ENCODE measurements around the gene LIN28B. TPM values are rescaled to one million over a fixed set of nuclear protein-coding genes. Genes with fewer than 3 reads are reported as not detected.

Gene LIN28B
- total RNA-seq, 2 donors from 2014 or later, result not detected

- Histone ChIP-seq H3K9me3 (no peaks in the 10 kb centered on the region), H3K4me1 (no peaks in the 10 kb centered on the region), H3K27ac (no peak overlapping the region), H3K27me3 (no peaks in the 10 kb centered on the region), H3K4me3 (no peak overlapping the region), H3K36me3 (no peaks in the 10 kb centered on the region)
- no peak for DNase-seq (ENCODE audit: low spot score)
- TF ChIP-seq CTCF (IDR thresholded peaks at IDR 0.05), result no peak
Observed at GRCh38 chr6:105028898-105029297, 72.0 kb downstream of the LIN28B start.

- no peaks in the 10 kb centered on the region for H3K27me3 ChIP-seq
- no peak overlapping the region for H3K27ac ChIP-seq
- H3K4me1 ChIP-seq, result no peaks in the 10 kb centered on the region
- no peak for TF ChIP-seq CTCF (IDR thresholded peaks at IDR 0.05)
- no peaks in the 10 kb centered on the region for H3K9me3 ChIP-seq
- no peaks in the 10 kb centered on the region for H3K36me3 ChIP-seq
- no peak for DNase-seq (ENCODE audit: low spot score)
- no peak overlapping the region for H3K4me3 ChIP-seq
Observed at GRCh38 chr6:105029581-105029980, 72.7 kb downstream of the LIN28B start.

DNA sequence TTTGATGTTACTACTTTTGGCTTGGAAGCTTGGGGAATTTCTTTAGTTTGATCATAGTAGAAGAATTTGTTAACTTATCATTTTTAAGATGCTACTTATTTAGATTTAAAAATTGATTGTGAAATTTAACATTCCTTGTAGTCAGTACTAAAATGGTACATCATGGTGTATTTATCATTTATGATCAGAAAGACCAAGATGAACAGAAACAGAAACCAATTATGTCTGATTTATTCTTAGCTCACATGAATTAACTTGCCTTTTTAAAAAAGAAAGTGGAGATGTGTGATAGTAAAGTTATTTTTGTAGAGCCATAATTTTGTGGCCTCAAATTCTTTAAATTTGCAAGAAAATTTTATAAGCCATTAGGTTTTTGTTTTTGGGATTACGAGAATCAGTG lies 77.6 kb downstream of the LIN28B start:
- Histone ChIP-seq H3K27me3 (no peaks in the 10 kb centered on the region), H3K9me3 (no peaks in the 10 kb centered on the region), H3K4me3 (no peak overlapping the region), H3K27ac (no peak overlapping the region), H3K36me3 (no peaks in the 10 kb centered on the region), H3K4me1 (no peaks in the 10 kb centered on the region)
- no peak for TF ChIP-seq CTCF (IDR thresholded peaks at IDR 0.05)
- DNase-seq (ENCODE audit: low spot score), result no peak

- H3K4me3 ChIP-seq, result no peak overlapping the region
- TF ChIP-seq CTCF (IDR thresholded peaks at IDR 0.05), result no peak
- H3K9me3 ChIP-seq, result no peaks in the 10 kb centered on the region
- no peaks in the 10 kb centered on the region for H3K4me1 ChIP-seq
- DNase-seq (ENCODE audit: low spot score), result no peak
- H3K27me3 ChIP-seq, result no peaks in the 10 kb centered on the region
- H3K27ac ChIP-seq, result no peak overlapping the region
- H3K36me3 ChIP-seq, result no peaks in the 10 kb centered on the region
Observed at GRCh38 chr6:105035299-105035698, 78.4 kb downstream of the LIN28B start.

DNA sequence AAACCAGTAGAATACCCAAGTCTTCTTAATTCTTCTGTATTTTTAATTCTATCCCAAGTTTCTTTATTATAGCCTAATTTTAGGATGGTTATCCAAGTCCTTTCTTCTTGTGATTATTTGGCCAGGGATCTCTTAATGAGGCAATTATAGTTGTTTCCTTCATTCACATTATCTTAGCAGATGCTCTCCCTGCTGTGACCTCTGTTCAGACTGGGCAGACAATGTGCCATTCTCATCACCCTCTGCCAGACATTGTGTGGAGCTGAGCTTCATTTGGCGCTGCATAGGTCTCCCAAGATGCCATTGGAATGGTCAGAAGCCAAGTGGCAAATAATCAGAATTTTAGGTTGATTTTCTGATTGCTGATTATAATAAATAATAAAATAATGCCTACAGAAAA lies 79.4 kb downstream of the LIN28B start:
- Histone ChIP-seq H3K4me3 (no peak overlapping the region), H3K27me3 (no peaks in the 10 kb centered on the region), H3K36me3 (no peaks in the 10 kb centered on the region), H3K27ac (no peak overlapping the region), H3K9me3 (no peaks in the 10 kb centered on the region), H3K4me1 (no peaks in the 10 kb centered on the region)
- no peak for DNase-seq (ENCODE audit: low spot score)
- no peak for TF ChIP-seq CTCF (IDR thresholded peaks at IDR 0.05)

- Histone ChIP-seq H3K36me3 (no peaks in the 10 kb centered on the region), H3K9me3 (no peaks in the 10 kb centered on the region), H3K27me3 (no peaks in the 10 kb centered on the region), H3K27ac (no peak overlapping the region), H3K4me3 (no peak overlapping the region), H3K4me1 (no peaks in the 10 kb centered on the region)
- no peak for DNase-seq (ENCODE audit: low spot score)
- TF ChIP-seq CTCF (IDR thresholded peaks at IDR 0.05), result no peak
Observed at GRCh38 chr6:105038259-105038658, 81.4 kb downstream of the LIN28B start.
